PC-9 (cell line): ENCODE measurements around the gene CREBBP.

Source experiments
- EZH2 ChIP-seq: fragments of 200-600 bp; sonication (generic); IDR thresholded peaks from 2 replicates; pipeline ENCODE4 v1.8.0; 2017; ENCODE audit warnings: antibody characterized with exemption, low read depth
- TF ChIP-seq, protein P1 (sequence below): fragments of 200-600 bp; sonication (generic); conservative IDR thresholded peaks from 2 replicates; pipeline ENCODE4 v1.6.1; 2017; ENCODE audit warnings: mixed run types, antibody characterized with exemption, mild to moderate bottlenecking, moderate library complexity

DNA sequence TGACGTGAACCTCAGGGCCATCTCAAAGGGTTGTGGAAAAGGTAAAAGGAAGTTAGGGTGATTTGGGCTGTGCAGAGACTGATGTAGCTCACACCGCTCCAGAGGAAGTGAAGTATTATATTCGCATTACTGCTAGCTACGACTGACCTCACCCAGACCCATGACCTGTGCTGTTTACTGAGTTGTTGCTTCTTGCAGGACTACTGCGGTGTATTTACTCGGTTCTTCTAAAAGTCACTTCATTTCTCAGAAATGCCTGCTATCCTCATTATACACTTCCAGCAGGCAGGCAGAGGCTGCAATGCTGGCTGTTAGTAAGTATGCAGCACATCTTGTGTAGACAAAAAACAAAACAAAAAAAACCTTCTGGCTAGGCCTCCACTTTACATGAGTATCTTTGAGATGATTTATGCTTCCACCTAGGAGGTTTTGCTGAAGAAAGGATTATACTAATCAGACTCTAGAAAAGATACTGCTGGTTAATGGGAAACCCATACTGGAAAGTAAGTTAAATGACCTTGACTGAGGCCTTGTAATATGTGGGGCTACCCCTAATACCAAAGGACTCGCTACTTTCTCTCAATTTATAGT is 76.0 kb downstream of the CREBBP start:
- TF ChIP-seq, protein P1, sequence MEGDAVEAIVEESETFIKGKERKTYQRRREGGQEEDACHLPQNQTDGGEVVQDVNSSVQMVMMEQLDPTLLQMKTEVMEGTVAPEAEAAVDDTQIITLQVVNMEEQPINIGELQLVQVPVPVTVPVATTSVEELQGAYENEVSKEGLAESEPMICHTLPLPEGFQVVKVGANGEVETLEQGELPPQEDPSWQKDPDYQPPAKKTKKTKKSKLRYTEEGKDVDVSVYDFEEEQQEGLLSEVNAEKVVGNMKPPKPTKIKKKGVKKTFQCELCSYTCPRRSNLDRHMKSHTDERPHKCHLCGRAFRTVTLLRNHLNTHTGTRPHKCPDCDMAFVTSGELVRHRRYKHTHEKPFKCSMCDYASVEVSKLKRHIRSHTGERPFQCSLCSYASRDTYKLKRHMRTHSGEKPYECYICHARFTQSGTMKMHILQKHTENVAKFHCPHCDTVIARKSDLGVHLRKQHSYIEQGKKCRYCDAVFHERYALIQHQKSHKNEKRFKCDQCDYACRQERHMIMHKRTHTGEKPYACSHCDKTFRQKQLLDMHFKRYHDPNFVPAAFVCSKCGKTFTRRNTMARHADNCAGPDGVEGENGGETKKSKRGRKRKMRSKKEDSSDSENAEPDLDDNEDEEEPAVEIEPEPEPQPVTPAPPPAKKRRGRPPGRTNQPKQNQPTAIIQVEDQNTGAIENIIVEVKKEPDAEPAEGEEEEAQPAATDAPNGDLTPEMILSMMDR: no peak
- TF ChIP-seq EZH2: no peak
